ENCODE measurements around the gene SLC6A6.

Gene SLC6A6

GRCh38 chr3:14520967-14521366, 118.6 kb downstream of the SLC6A6 start:
- no peaks in the 10 kb centered on the region for H3K4me1 ChIP-seq (ENCODE audit: control insufficient read depth, insufficient read depth, low read length)
- no peaks in the 10 kb centered on the region for H3K27me3 ChIP-seq (ENCODE audit: control insufficient read depth, insufficient read depth, low read length)
- H3K9me3 ChIP-seq (ENCODE audit: control insufficient read depth, insufficient read depth, low read length) = no peaks in the 10 kb centered on the region

DNA sequence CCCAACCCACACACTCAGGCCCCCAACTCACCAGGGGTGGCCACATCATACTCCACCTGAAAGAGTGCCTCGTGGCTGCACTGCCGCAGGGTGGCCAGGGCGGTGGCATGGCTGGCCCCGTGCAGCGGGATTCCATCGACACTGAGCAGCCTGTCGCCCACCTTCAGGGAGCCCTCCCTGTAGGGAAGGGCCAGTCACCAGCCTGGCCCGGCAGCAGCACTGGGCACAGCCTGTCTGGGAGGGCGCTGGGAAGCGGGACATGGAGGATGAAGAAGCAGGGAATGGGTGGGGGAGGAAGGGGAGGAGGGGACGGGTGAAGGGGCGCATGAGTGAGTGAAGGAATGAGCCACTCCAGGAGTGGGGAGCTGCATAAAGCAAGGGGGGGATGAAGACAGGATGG, 119.2 kb downstream of the SLC6A6 start:
- H3K9ac ChIP-seq (ENCODE audit: low read depth, low read length) = no peak overlapping the region
- H3K27me3 ChIP-seq (ENCODE audit: control insufficient read depth, insufficient read depth, low read length) = no peaks in the 10 kb centered on the region
- H3K36me3 ChIP-seq (ENCODE audit: control insufficient read depth, insufficient read depth, low read length) = peaks cover 7% of the 10 kb centered on the region
- peaks cover 2% of the 10 kb centered on the region for H3K4me1 ChIP-seq (ENCODE audit: control insufficient read depth, insufficient read depth, low read length)
- no peaks in the 10 kb centered on the region for H3K9me3 ChIP-seq (ENCODE audit: control insufficient read depth, insufficient read depth, low read length)
- no peak overlapping the region for H3K4me3 ChIP-seq (ENCODE audit: low read depth, low read length)

More at GRCh38 chr3:14520967-14521366, 118.6 kb downstream of the SLC6A6 start:
- H3K36me3 ChIP-seq (ENCODE audit: control insufficient read depth, insufficient read depth, low read length) = peaks cover 7% of the 10 kb centered on the region
- H3K9ac ChIP-seq (ENCODE audit: low read depth, low read length) = no peak overlapping the region
- H3K4me3 ChIP-seq (ENCODE audit: low read depth, low read length) = no peak overlapping the region

GRCh38 chr3:14522129-14522691, 119.8 kb downstream of the SLC6A6 start:
- no peaks in the 10 kb centered on the region for H3K9me3 ChIP-seq (ENCODE audit: control insufficient read depth, insufficient read depth, low read length)
- no peaks in the 10 kb centered on the region for H3K27me3 ChIP-seq (ENCODE audit: control insufficient read depth, insufficient read depth, low read length)
- peaks cover 2% of the 10 kb centered on the region for H3K4me1 ChIP-seq (ENCODE audit: control insufficient read depth, insufficient read depth, low read length)

GRCh38 chr3:14522768-14523167, 120.4 kb downstream of the SLC6A6 start:
- Histone ChIP-seq H3K9me3 (ENCODE audit: control insufficient read depth, insufficient read depth, low read length) (no peaks in the 10 kb centered on the region), H3K27me3 (ENCODE audit: control insufficient read depth, insufficient read depth, low read length) (no peaks in the 10 kb centered on the region)

More at GRCh38 chr3:14522129-14522691, 119.8 kb downstream of the SLC6A6 start:
- H3K9ac ChIP-seq (ENCODE audit: low read depth, low read length) = no peak overlapping the region
- H3K36me3 ChIP-seq (ENCODE audit: control insufficient read depth, insufficient read depth, low read length) = peaks cover 4% of the 10 kb centered on the region
- H3K4me3 ChIP-seq (ENCODE audit: low read depth, low read length) = no peak overlapping the region

GRCh38 chr3:14523792-14524191, 121.4 kb downstream of the SLC6A6 start:
- Histone ChIP-seq H3K4me1 (ENCODE audit: control insufficient read depth, insufficient read depth, low read length) (peaks cover 2% of the 10 kb centered on the region), H3K9ac (ENCODE audit: low read depth, low read length) (no peak overlapping the region), H3K4me3 (ENCODE audit: low read depth, low read length) (no peak overlapping the region), H3K27me3 (ENCODE audit: control insufficient read depth, insufficient read depth, low read length) (no peaks in the 10 kb centered on the region), H3K9me3 (ENCODE audit: control insufficient read depth, insufficient read depth, low read length) (no peaks in the 10 kb centered on the region), H3K36me3 (ENCODE audit: control insufficient read depth, insufficient read depth, low read length) (peaks cover 4% of the 10 kb centered on the region)

More at GRCh38 chr3:14522768-14523167, 120.4 kb downstream of the SLC6A6 start:
- no peak overlapping the region for H3K9ac ChIP-seq (ENCODE audit: low read depth, low read length)
- peaks cover 4% of the 10 kb centered on the region for H3K36me3 ChIP-seq (ENCODE audit: control insufficient read depth, insufficient read depth, low read length)
- peaks cover 2% of the 10 kb centered on the region for H3K4me1 ChIP-seq (ENCODE audit: control insufficient read depth, insufficient read depth, low read length)
- no peak overlapping the region for H3K4me3 ChIP-seq (ENCODE audit: low read depth, low read length)

GRCh38 chr3:14524311-14524711, 121.9 kb downstream of the SLC6A6 start:
- no peaks in the 10 kb centered on the region for H3K9me3 ChIP-seq (ENCODE audit: control insufficient read depth, insufficient read depth, low read length)
- no peaks in the 10 kb centered on the region for H3K27me3 ChIP-seq (ENCODE audit: control insufficient read depth, insufficient read depth, low read length)
- H3K4me1 ChIP-seq (ENCODE audit: control insufficient read depth, insufficient read depth, low read length) = peaks cover 2% of the 10 kb centered on the region
- H3K4me3 ChIP-seq (ENCODE audit: low read depth, low read length) = no peak overlapping the region
- no peak overlapping the region for H3K9ac ChIP-seq (ENCODE audit: low read depth, low read length)
- H3K36me3 ChIP-seq (ENCODE audit: control insufficient read depth, insufficient read depth, low read length) = peaks cover 4% of the 10 kb centered on the region

DNA sequence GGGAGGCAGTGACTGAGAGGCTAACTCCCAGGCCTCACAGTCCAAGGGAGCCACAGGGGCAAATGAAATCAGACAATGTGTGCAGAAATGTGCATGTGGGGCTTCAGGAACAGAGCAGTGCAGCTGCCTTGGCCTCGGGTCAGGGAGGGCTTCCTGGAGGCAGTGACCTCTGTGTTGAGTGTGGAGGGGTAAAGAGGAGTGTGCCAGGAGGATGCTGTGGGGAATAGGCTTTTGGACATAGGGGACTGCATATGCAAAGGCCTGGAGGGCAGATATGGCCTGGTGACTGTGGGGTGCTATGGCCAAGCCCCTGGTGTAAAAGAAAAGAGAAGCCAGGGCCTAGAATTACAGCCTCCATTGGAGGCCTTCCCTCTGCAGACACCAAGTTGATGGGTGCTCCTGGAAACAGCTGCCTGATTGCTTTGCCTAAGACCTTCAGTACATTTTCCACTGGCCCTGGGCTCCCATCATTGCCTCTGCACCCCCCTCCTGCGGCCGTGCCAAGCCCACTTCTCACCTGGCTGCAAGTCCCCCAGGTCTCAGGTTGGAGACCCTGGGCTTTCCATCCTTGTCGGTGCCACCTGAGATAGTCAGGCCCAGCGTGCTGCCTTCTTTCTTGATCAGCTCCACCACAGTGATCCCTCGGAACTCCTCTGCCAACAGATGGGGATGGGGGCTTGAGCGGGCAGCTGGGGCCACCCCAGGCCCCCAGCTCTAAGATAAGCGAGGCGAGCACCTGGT, 122.7 kb downstream of the SLC6A6 start:
- Histone ChIP-seq H3K9me3 (ENCODE audit: control insufficient read depth, insufficient read depth, low read length) (no peaks in the 10 kb centered on the region), H3K9ac (ENCODE audit: low read depth, low read length) (no peak overlapping the region), H3K4me3 (ENCODE audit: low read depth, low read length) (no peak overlapping the region)

DNA sequence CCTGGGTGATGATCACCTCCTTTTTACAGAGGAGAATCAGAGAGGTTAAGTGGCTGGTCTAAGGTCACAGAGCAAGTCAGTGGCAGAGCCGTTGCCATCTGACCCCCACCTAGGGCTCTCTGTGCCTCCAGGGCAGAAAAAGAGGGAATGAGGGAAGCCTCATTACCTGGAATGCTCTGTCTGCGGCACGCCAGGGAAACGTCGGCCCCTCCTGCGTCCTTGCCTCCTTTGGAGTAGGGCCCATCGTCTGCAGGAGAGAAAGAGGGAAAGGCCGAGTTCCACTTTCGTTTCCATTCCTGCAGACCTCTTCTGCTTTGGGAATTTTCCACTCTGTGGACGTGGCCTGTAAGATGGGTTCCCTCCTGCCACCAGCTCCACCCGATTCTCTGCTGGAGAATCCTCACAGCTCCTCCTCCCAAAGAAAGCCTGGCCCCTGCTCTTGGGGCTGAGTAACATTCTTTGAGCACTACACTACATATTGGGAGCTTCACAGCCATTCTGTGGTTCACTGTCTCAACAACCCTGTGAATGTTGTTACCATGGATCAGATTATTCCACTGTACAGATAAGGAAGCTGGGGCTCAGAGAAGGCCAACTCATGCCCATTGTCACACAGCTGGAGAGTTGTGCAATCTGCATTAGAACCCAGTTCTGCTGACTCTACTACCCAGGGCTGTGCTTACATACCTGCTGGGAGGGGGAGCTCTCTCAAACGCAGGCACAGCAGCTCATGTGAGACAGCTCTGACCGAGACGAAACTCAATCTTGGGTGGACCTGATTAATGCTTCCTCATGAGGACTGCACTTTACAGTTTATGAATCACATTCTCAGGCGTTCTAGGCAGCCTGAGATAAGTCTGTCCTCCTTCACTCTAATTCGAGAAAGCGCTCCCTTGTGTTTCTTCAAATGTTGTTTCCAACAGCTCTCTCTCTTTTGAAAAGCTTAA, 123.6 kb downstream of the SLC6A6 start:
- H3K4me1 ChIP-seq (ENCODE audit: control insufficient read depth, insufficient read depth, low read length) = peaks cover 2% of the 10 kb centered on the region
- H3K36me3 ChIP-seq (ENCODE audit: control insufficient read depth, insufficient read depth, low read length) = peaks cover 4% of the 10 kb centered on the region
- no peak overlapping the region for H3K4me3 ChIP-seq (ENCODE audit: low read depth, low read length)
- H3K9ac ChIP-seq (ENCODE audit: low read depth, low read length) = no peak overlapping the region
- H3K9me3 ChIP-seq (ENCODE audit: control insufficient read depth, insufficient read depth, low read length) = no peaks in the 10 kb centered on the region
- no peaks in the 10 kb centered on the region for H3K27me3 ChIP-seq (ENCODE audit: control insufficient read depth, insufficient read depth, low read length)

More for the DNA sequence above, 122.7 kb downstream of the SLC6A6 start:
- Histone ChIP-seq H3K36me3 (ENCODE audit: control insufficient read depth, insufficient read depth, low read length) (peaks cover 4% of the 10 kb centered on the region), H3K4me1 (ENCODE audit: control insufficient read depth, insufficient read depth, low read length) (peaks cover 2% of the 10 kb centered on the region), H3K27me3 (ENCODE audit: control insufficient read depth, insufficient read depth, low read length) (no peaks in the 10 kb centered on the region)

DNA sequence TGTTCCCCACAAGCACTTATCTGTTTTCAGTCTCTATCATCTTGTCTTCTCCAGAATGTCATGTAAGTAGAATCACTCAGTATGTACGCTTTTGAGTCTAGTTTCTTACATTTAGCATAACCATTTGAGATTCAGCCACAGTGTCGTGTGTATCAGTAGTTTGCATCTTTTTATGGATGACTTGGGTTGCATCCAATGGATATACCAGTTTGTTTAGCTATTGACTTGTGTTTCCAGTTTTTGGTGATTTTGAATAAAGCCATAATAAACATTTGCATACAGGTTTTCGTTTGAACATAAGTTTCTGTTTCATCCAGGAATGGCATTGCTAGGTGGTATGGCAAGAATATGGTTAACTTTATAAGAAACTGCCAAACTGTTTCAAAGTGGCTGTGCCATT, 125.7 kb downstream of the SLC6A6 start:
- H3K36me3 ChIP-seq (ENCODE audit: control insufficient read depth, insufficient read depth, low read length) = peaks cover 4% of the 10 kb centered on the region
- H3K9me3 ChIP-seq (ENCODE audit: control insufficient read depth, insufficient read depth, low read length) = no peaks in the 10 kb centered on the region
- H3K27me3 ChIP-seq (ENCODE audit: control insufficient read depth, insufficient read depth, low read length) = no peaks in the 10 kb centered on the region
- no peak overlapping the region for H3K4me3 ChIP-seq (ENCODE audit: low read depth, low read length)
- no peak overlapping the region for H3K9ac ChIP-seq (ENCODE audit: low read depth, low read length)
- peaks cover 9% of the 10 kb centered on the region for H3K4me1 ChIP-seq (ENCODE audit: control insufficient read depth, insufficient read depth, low read length)

DNA sequence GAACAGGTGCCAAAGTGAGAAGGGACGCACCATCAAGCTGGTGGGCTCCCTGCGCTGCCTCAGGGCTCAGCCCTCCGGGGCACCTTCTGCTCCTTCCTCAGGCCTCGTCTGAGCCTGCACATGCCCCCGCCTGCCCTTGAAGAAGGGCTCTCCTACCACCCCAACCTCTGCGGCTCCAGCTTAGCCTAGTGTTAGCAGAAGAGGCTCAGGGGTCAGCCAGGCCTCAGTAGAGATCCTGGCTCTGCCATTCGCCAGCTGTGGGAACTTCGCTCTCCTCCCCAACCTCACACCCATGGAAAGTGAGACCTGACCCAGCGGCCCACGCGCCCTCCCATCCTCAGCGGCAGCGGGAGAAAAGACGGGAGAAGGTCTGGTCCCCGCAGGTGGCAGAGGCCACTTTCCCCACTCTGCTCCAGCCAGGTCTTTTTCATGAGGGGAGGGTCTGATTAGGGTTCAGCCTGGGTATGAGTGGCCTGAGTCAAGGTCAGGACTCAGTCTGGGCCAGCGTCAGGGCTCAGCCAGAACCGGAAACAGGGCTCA, 129.5 kb downstream of the SLC6A6 start:
- H3K36me3 ChIP-seq (ENCODE audit: control insufficient read depth, insufficient read depth, low read length) = no peaks in the 10 kb centered on the region

GRCh38 chr3:14532691-14533456, 130.5 kb downstream of the SLC6A6 start:
- Histone ChIP-seq H3K4me3 (ENCODE audit: low read depth, low read length) (no peak overlapping the region), H3K36me3 (ENCODE audit: control insufficient read depth, insufficient read depth, low read length) (no peaks in the 10 kb centered on the region), H3K4me1 (ENCODE audit: control insufficient read depth, insufficient read depth, low read length) (peaks cover 18% of the 10 kb centered on the region), H3K27me3 (ENCODE audit: control insufficient read depth, insufficient read depth, low read length) (no peaks in the 10 kb centered on the region), H3K9ac (ENCODE audit: low read depth, low read length) (no peak overlapping the region), H3K9me3 (ENCODE audit: control insufficient read depth, insufficient read depth, low read length) (no peaks in the 10 kb centered on the region)

More for the DNA sequence above, 129.5 kb downstream of the SLC6A6 start:
- Histone ChIP-seq H3K9me3 (ENCODE audit: control insufficient read depth, insufficient read depth, low read length) (no peaks in the 10 kb centered on the region), H3K4me3 (ENCODE audit: low read depth, low read length) (no peak overlapping the region), H3K4me1 (ENCODE audit: control insufficient read depth, insufficient read depth, low read length) (peaks cover 18% of the 10 kb centered on the region), H3K9ac (ENCODE audit: low read depth, low read length) (no peak overlapping the region), H3K27me3 (ENCODE audit: control insufficient read depth, insufficient read depth, low read length) (no peaks in the 10 kb centered on the region)

Data from iPS-15b (cell line).